Endothelial cell of umbilical vein (primary cell): ENCODE results near the gene ADAMTS19. TPM values are rescaled to one million over a fixed set of nuclear protein-coding genes. Genes with fewer than 3 reads are reported as not detected.

Source experiments
- BruUV-seq: library from RNA; stranded (reverse); fragments of 400-500 nt; replicated peaks from 2 replicates; lab custom pipeline; 2021; lab: Mats Ljungman, UMichigan
- CTCF ChIA-PET: fragments of 300-600, 350-600 bp; sonication (Branson Sonifier 250); formaldehyde crosslinking; loops from one replicate; lab custom pipeline; 2021; ENCODE audit warnings: antibody characterized with exemption, inconsistent platforms; lab: Charles Lee
- POLR2A ChIA-PET: fragments of 300-600, 350-600 bp; sonication (Branson Sonifier 250); formaldehyde crosslinking; loops from one replicate; lab custom pipeline; 2021; ENCODE audit warnings: antibody characterized with exemption, inconsistent platforms; lab: Charles Lee
- DNase-seq: peaks from one replicate; pipeline ENCODE4 v3.0.0-alpha.2; 2011; ENCODE audit warnings: low read depth, low spot score
- FAIRE-seq: peaks from 2 replicates; lab custom pipeline; 2011; peaks lifted over from hg19 to GRCh38; lab: Jason Lieb, UNC
- H2AFZ ChIP-seq: 2 replicates; pipeline ENCODE4 v1.6.0; 2012; ENCODE audit warnings: low read depth, low read length, control low read depth, inconsistent platforms
- H3K27ac ChIP-seq: 2 replicates; pipeline ENCODE4 v1.5.1; 2011; ENCODE audit warnings: low read depth, mild to moderate bottlenecking, control low read depth, low read length, moderate library complexity; ENCODE audit not compliant: insufficient read depth
- H3K27me3 ChIP-seq, 2 experiments: 2 replicates each; pipeline versions ENCODE4 v1.6.0 to v1.6.1; 2011; ENCODE audit warnings: low read length in 2 of 2, mixed read lengths in 1 of 2; ENCODE audit not compliant: control insufficient read depth in 2 of 2, insufficient read depth in 2 of 2
- H3K36me3 ChIP-seq, 2 experiments: 2 replicates in 1 of 2; 3 replicates in 1 of 2; pipeline ENCODE4 v1.5.1; 2011; ENCODE audit warnings: low read length in 2 of 2, mild to moderate bottlenecking in 1 of 2, moderate library complexity in 1 of 2; ENCODE audit not compliant: control insufficient read depth in 2 of 2, insufficient read depth in 2 of 2; ENCODE audit errors: extremely low read depth in 1 of 2
- H3K4me1 ChIP-seq: 3 replicates; pipeline ENCODE4 v1.5.1; 2011; ENCODE audit warnings: mild to moderate bottlenecking, low read length; ENCODE audit not compliant: control insufficient read depth, insufficient read depth; ENCODE audit errors: extremely low read depth
- H3K4me2 ChIP-seq: 2 replicates; pipeline ENCODE4 v1.6.1; 2011; ENCODE audit warnings: low read length, control low read depth, mixed read lengths; ENCODE audit not compliant: insufficient read depth
- H3K4me3 ChIP-seq, 3 experiments: fragments of 200-600 bp in 1 of 3; sonication (generic), shearing (Covaris generic) in 1 of 3; replicated peaks in 1 of 3; 2 replicates each; pipeline ENCODE4 v1.5.1; 2011 to 2016; ENCODE audit warnings: control low read depth in 3 of 3, low read length in 3 of 3, mild to moderate bottlenecking in 2 of 3, inconsistent platforms in 1 of 3, low read depth in 1 of 3, moderate library complexity in 1 of 3; ENCODE audit not compliant: insufficient read depth in 1 of 3
- H3K79me2 ChIP-seq: 2 replicates; pipeline ENCODE4 v1.6.0; 2012; ENCODE audit warnings: low read length, inconsistent platforms; ENCODE audit not compliant: control insufficient read depth, insufficient read depth
- H3K9ac ChIP-seq: replicated peaks from 2 replicates; pipeline ENCODE3; 2011; ENCODE audit warnings: low read length, control low read depth; ENCODE audit not compliant: insufficient read depth; ENCODE audit errors: extremely low read depth
- H3K9me1 ChIP-seq: replicated peaks from 3 replicates; pipeline ENCODE4 v1.6.0; 2011; ENCODE audit warnings: mild to moderate bottlenecking, low read length; ENCODE audit not compliant: control insufficient read depth, insufficient read depth; ENCODE audit errors: extremely low read depth
- H3K9me3 ChIP-seq: replicated peaks from 2 replicates; pipeline ENCODE4 v1.5.1; 2012; ENCODE audit warnings: low read length, inconsistent platforms; ENCODE audit not compliant: control insufficient read depth, insufficient read depth
- H4K20me1 ChIP-seq: replicated peaks from 2 replicates; pipeline ENCODE3; 2011; ENCODE audit warnings: mild to moderate bottlenecking, low read length; ENCODE audit not compliant: control insufficient read depth, insufficient read depth; ENCODE audit errors: extremely low read depth
- CTCF ChIP-seq, 2 donors: IDR thresholded peaks; 1 replicate in 1 of 2; 2 replicates in 1 of 2; pipeline ENCODE4 v1.5.1; 2011; ENCODE audit warnings: low read length in 2 of 2, mild to moderate bottlenecking in 2 of 2, moderate library complexity in 2 of 2, control low read depth in 1 of 2, inconsistent platforms in 1 of 2, low read depth in 1 of 2; ENCODE audit not compliant: insufficient read depth in 1 of 2; ENCODE audit errors: extremely low read depth in 1 of 2
- EZH2 ChIP-seq: IDR thresholded peaks from 2 replicates; pipeline ENCODE4 v1.6.1; 2012; ENCODE audit warnings: borderline replicate concordance, low read depth, mild to moderate bottlenecking, moderate library complexity, low read length, inconsistent platforms; ENCODE audit not compliant: severe bottlenecking
- FOS ChIP-seq: IDR thresholded peaks from 2 replicates; pipeline ENCODE4 v1.6.1; 2011; ENCODE audit warnings: mild to moderate bottlenecking, low read length, moderate library complexity, borderline replicate concordance; ENCODE audit not compliant: insufficient read depth
- GATA2 ChIP-seq: IDR thresholded peaks from 2 replicates; pipeline ENCODE4 v1.7.0; 2011; ENCODE audit warnings: low read depth, mild to moderate bottlenecking, moderate library complexity, mixed read lengths, low read length; ENCODE audit not compliant: insufficient read length, insufficient read depth
- JUN ChIP-seq: IDR thresholded peaks from 2 replicates; pipeline ENCODE4 v1.6.1; 2011; ENCODE audit warnings: borderline replicate concordance, low read depth; ENCODE audit not compliant: insufficient read length, insufficient read depth
- MAX ChIP-seq: IDR thresholded peaks from 2 replicates; pipeline ENCODE4 v1.6.1; 2011; ENCODE audit not compliant: insufficient read depth, insufficient read length
- MYC ChIP-seq: IDR thresholded peaks from one replicate; pipeline ENCODE4 v1.6.1; 2011; ENCODE audit warnings: mild to moderate bottlenecking, low read depth, low read length
- POLR2A ChIP-seq: IDR thresholded peaks from 2 replicates; pipeline ENCODE4 v1.6.1; 2012; ENCODE audit warnings: low read depth, mild to moderate bottlenecking, control low read depth, low read length
- POLR2AphosphoS5 ChIP-seq: IDR thresholded peaks from 2 replicates; pipeline ENCODE4 v1.6.1; 2012; ENCODE audit warnings: low read depth, mild to moderate bottlenecking, control low read depth, low read length, moderate library complexity; ENCODE audit not compliant: insufficient read depth
- dilution Hi-C: fragments of 300-500 bp; cut with MboI; formaldehyde crosslinking; loops from one replicate; pipeline ENCODE4 v1.15.0; 2019; ENCODE audit warnings: low sequenced_read_pairs; ENCODE audit not compliant: extremely low pct_ligation_motif_present
- intact Hi-C: fragments of 100-400 bp; cut with micrococcal nuclease; formaldehyde crosslinking; loops from one replicate; pipeline ENCODE4 v1.10.0; 2022
- polyA plus RNA-seq, 4 experiments: library from polyadenylated mRNA; depleted of rRNA in 3 of 4; stranded (reverse) in 3 of 4; unstranded in 1 of 4; fragments of >200 nt; gene quantifications; 2 replicates each; pipeline versions ENCODE4 v1.2.1 to v1.2.3, GENCODE V29; 2011 to 2012; ENCODE audit warnings: missing spikeins in 1 of 4
- total RNA-seq: library from RNA; stranded (reverse); gene quantifications from 2 replicates; pipeline ENCODE4 v1.2.3, GENCODE V29; 2021

ADAMTS19 gene
- total and polyA plus RNA-seq, 2 donors (not counting 3 experiments of a cell fraction or from before 2014, with no cell fraction given): not detected

GRCh38 chr5:129639331-129639730, 179.2 kb downstream of the ADAMTS19 start:
- ChIA-PET POLR2A (no interaction called here), CTCF (no interaction called here)
- DNase-seq: no peak
- dilution Hi-C loops: no loop called here
- H4K20me1 ChIP-seq: no peaks in the 10 kb centered on the region
- no peak overlapping the region for H3K27ac ChIP-seq
- no peaks in the 10 kb centered on the region for H3K27me3 ChIP-seq
- H3K9me1 ChIP-seq: no peaks in the 10 kb centered on the region
- TF ChIP-seq CTCF (IDR thresholded peaks at IDR 0.05; ENCODE audit: extremely low read depth in 1 of 2, insufficient read depth in 1 of 2, low read depth in 1 of 2, low read length in 2 of 2) (no peak), MYC (no peak), JUN (no peak), POLR2A (no peak), GATA2 (no peak), MAX (no peak), POLR2AphosphoS5 (no peak), EZH2 (no peak), FOS (no peak)
- no peak overlapping the region for H2AFZ ChIP-seq
- no peaks in the 10 kb centered on the region for H3K36me3 ChIP-seq
- no peak for FAIRE-seq
- no TSS peak for BruUV-seq
- H3K9me3 ChIP-seq: no peaks in the 10 kb centered on the region
- H3K9ac ChIP-seq: no peak overlapping the region
- intact Hi-C loops: no loop called here
- H3K4me3 ChIP-seq: no peak overlapping the region
- H3K4me2 ChIP-seq: no peak overlapping the region
- no peaks in the 10 kb centered on the region for H3K4me1 ChIP-seq
- no peaks in the 10 kb centered on the region for H3K79me2 ChIP-seq
